ENCODE data around the gene SND1. TPM values are rescaled to one million over a fixed set of nuclear protein-coding genes. Genes with fewer than 3 reads are reported as not detected.

SND1 gene
- total and polyA plus RNA-seq, 12 donors, result 58.9 to 266 (median 132) TPM

GRCh38 chr7:128017862-128018845 lies 366.2 kb downstream of the SND1 start:
- no peaks in the 10 kb centered on the region for H3K36me3 ChIP-seq (replicated peaks in 1 of 2)
- H3K27ac ChIP-seq, result no peak overlapping the region
- H3K27me3 ChIP-seq, result no peaks in the 10 kb centered on the region
- peaks cover 0 to 26% of the 10 kb centered on the region in 2 donors for H3K4me1 ChIP-seq (replicated peaks in 1 of 2)
- WGBS, 4 donors, result 68 to 78% (median 73%) methylated on average over 6 to 8 of the region's 8 CpGs
- no peaks in the 10 kb centered on the region for H3K9me3 ChIP-seq (replicated peaks in 1 of 3)
- DNase-seq, result no peak
- no peak for TF ChIP-seq POLR2A (IDR thresholded peaks at IDR 0.05)
- TF ChIP-seq, protein P1, sequence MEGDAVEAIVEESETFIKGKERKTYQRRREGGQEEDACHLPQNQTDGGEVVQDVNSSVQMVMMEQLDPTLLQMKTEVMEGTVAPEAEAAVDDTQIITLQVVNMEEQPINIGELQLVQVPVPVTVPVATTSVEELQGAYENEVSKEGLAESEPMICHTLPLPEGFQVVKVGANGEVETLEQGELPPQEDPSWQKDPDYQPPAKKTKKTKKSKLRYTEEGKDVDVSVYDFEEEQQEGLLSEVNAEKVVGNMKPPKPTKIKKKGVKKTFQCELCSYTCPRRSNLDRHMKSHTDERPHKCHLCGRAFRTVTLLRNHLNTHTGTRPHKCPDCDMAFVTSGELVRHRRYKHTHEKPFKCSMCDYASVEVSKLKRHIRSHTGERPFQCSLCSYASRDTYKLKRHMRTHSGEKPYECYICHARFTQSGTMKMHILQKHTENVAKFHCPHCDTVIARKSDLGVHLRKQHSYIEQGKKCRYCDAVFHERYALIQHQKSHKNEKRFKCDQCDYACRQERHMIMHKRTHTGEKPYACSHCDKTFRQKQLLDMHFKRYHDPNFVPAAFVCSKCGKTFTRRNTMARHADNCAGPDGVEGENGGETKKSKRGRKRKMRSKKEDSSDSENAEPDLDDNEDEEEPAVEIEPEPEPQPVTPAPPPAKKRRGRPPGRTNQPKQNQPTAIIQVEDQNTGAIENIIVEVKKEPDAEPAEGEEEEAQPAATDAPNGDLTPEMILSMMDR (IDR thresholded peaks at IDR 0.05), result no peak
- H3K4me3 ChIP-seq, result no peak overlapping the region
- intact Hi-C loops (cut with DNase I), result no loop called here

- 91 to 97% (median 95%) methylated on average over 3 of the region's 3 CpGs for WGBS, 4 donors
Measured at GRCh38 chr7:128019288-128019687, 367.3 kb downstream of the SND1 start.

GRCh38 chr7:128020159-128020558 lies 368.2 kb downstream of the SND1 start:
- no peak for DNase-seq
- no peaks in the 10 kb centered on the region for H3K27me3 ChIP-seq
- TF ChIP-seq POLR2A (IDR thresholded peaks at IDR 0.05), result no peak
- TF ChIP-seq, protein P1 (IDR thresholded peaks at IDR 0.05), result no peak
- no peak overlapping the region for H3K27ac ChIP-seq
- H3K4me3 ChIP-seq, result no peak overlapping the region
- no peaks in the 10 kb centered on the region for H3K9me3 ChIP-seq (replicated peaks in 1 of 3)
- 88 to 98% (median 91%) methylated on average over 6 of the region's 6 CpGs for WGBS, 4 donors
- no peaks in the 10 kb centered on the region for H3K36me3 ChIP-seq (replicated peaks in 1 of 2)
- intact Hi-C loops (cut with DNase I), result no loop called here
- peaks cover 2 to 37% of the 10 kb centered on the region in 2 donors for H3K4me1 ChIP-seq (replicated peaks in 1 of 2)

More at GRCh38 chr7:128019288-128019687, 367.3 kb downstream of the SND1 start:
- H3K27ac ChIP-seq, result no peak overlapping the region
- no peak for TF ChIP-seq POLR2A (IDR thresholded peaks at IDR 0.05)
- TF ChIP-seq, protein P1 (IDR thresholded peaks at IDR 0.05), result no peak
- intact Hi-C loops (cut with DNase I), result no loop called here
- no peaks in the 10 kb centered on the region for H3K27me3 ChIP-seq
- no peak for DNase-seq
- H3K9me3 ChIP-seq (replicated peaks in 1 of 3), result no peaks in the 10 kb centered on the region
- no peak overlapping the region for H3K4me3 ChIP-seq
- peaks cover 0 to 29% of the 10 kb centered on the region in 2 donors for H3K4me1 ChIP-seq (replicated peaks in 1 of 2)
- H3K36me3 ChIP-seq (replicated peaks in 1 of 2), result no peaks in the 10 kb centered on the region

GRCh38 chr7:128021366-128021765 lies 369.4 kb downstream of the SND1 start:
- H3K27ac ChIP-seq, result no peak overlapping the region
- peaks cover 8 to 49% of the 10 kb centered on the region in 2 donors for H3K4me1 ChIP-seq (replicated peaks in 1 of 2)
- intact Hi-C loops (cut with DNase I), result no loop called here
- H3K27me3 ChIP-seq, result no peaks in the 10 kb centered on the region
- H3K4me3 ChIP-seq, result no peak overlapping the region
- DNase-seq, result no peak
- no peak for TF ChIP-seq POLR2A (IDR thresholded peaks at IDR 0.05)
- TF ChIP-seq, protein P1 (IDR thresholded peaks at IDR 0.05), result no peak
- no peaks in the 10 kb centered on the region for H3K36me3 ChIP-seq (replicated peaks in 1 of 2)
- WGBS, 4 donors, result 86 to 97% (median 93%) methylated on average over 2 of the region's 2 CpGs
- no peaks in the 10 kb centered on the region for H3K9me3 ChIP-seq (replicated peaks in 1 of 3)
